GM18909 (cell line): ENCODE data around the gene ZNF865.
A peak's percentile ranks its signal among the peaks of the same experiment; 100 is the strongest.

Source experiments
- ATAC-seq: cut with Tn5 transposase; IDR thresholded peaks from one replicate; pipeline ENCODE4 v1.9.1; 2021; ENCODE audit warnings: mild to moderate bottlenecking; ENCODE audit not compliant: unreplicated experiment, poor library complexity

The ZNF865 gene

DNA sequence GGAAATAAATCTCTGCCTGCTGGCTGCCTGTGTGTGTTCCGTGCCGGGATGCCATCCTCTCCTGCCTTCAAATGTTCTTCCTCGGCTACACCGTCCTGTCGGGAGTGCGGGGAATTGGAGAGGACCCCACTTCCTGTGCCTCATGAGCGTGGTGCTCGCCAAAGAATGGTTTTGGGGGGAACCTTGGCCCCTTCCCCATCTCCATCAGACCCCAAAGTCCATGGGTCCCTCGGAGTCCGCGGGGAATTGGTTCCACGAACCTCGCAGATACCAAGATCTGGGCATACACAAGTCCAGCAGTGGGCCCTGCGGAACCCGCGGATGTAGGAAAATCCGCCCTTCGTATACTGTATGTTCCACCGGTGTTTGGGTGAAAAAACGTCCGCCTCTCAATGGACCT lies 2.3 kb upstream of the ZNF865 start:
- no peak for ATAC-seq

DNA sequence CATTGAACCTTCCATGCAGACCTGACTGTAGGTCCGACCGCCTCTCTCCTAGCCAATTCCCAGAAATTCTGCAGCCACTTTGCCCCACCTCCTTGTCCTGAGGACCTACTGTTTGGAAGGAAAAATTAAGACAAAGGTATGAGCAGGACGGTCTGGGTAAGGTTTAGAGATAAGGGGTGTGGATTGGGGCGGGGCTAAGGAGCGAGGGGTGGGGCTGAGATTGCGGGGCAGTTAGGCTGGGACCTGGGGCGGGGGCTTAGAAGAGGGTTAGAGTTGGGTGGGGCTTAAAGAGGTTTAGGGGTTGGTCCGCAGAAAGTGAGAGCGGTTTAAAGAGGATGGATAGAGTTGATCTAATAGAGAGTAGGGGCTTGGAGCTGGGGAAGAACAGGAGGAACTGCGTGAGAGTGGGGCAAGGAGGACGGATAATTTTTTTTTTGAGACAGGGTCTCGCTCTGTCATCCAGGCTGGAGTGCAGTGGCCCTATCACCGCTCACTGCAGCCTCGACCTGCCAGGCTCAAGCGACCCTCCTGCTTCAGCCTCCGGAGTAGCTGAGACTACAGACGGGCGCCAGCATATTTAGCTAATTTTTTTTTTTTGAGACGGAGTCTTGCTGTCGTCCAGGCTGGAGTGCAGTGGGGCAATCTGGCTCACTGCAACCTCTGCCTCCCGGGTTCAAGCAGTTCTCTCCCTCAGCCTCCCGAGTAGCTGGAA lies 1.7 kb upstream of the ZNF865 start:
- no peak for ATAC-seq

DNA sequence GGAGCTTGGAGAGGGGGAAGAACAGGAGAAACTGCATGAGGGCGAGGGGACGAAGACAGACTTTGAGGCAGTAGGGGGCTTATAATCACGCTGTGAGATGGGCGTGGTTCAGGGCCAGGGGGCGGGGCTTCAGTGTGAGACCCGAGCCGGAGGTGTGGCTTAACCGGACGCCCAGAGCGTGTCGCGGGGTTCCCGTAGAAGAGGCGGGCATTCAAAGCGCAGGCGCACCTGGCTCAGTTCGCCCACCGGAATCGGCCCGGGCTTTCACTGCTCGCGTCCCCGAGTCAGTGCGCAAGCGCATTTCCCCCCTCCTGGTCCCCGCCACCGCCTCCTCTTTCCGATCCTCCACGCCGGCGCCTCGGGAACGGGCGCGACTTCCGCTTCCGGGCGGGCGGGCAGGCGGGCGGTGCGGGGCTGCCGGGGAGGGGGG lies 225 bp upstream of the ZNF865 start:
- ATAC-seq = peak; percentile 77

DNA sequence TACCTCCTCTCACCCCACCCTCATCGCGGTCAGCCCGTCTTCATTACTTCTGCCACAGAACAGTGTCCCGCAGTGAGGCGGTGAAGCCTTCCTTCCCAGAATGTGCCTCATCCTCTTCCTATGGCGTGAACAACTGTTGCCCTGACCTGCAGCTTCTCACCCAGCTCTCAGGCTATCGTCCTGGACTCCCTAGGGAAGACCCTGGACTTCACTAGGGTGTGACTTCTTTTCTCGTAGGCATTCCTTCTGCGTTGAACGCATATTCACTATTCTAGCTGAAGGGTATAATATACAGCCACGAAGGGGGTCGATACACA lies 982 bp downstream of the ZNF865 start:
- no peak for ATAC-seq

DNA sequence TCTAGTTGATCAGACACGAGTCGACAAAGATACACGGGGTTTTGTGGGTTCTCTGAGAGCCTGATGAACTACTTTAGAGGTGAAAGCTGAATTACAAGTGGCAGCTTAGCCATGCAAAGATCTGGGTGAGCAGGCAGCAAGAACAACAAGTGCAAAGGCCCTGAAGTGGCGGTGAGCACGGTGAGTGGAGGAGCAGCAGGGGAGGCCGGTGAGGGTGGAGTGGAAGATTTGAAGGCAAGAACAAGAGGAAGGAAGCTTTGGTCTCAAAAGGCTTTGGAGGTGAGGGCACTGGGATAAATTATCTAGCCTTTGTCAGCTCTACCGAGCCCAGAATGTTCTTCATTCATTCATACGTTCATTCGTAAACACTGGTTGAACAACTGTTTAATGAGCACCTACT lies 1.4 kb downstream of the ZNF865 start:
- no peak for ATAC-seq

DNA sequence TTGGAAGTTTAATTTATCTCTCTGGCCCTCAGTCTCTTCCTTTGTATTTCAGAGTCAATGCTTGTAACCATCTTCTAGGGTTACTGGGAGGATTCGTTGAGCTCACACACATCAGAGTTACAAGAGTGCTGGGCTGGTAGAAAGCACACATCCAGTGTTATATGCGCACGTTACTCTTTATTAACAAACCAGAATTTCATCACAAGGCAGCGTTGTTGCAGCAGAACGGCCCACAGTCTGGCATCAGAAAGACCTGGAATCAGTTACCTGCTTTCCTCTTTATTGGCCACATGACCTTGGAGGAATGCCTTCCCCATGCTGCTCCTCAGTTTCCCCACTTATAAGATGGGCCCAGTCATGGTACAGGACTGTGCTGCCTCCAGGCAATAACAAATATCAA lies 3.9 kb downstream of the ZNF865 start:
- no peak for ATAC-seq

DNA sequence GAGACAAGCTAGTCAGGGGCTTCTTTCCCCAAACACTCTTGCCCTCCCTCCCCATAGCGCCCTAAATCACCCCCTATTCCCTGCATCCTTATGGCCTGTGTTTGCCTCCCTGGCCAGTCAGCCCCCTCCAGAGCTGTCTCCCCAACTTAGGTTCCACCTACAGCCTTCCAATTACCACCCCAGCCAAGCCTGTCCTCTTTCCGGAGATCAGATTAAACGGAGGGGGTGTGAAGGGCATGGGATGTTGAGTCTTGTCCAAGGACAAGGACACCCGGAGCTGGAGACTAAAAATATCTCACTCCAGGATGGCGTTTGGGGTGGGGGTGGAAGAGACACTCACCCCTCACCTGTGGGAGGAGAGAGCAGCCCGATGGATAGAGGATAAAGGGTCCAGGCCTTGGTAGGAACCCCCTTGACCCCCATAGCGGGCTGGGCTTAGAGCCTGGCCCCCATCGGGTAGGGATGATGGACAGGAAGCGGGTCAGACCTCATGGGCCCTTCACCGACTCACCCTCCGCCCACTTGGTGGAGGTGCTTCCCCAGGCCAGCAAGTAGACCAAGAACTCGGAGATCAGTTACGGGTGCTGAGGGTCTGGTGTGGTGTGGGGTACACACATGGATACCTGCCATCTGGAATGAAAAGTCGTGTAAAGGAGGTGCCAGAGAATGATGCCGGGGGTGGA lies 6.0 kb downstream of the ZNF865 start:
- no peak for ATAC-seq

DNA sequence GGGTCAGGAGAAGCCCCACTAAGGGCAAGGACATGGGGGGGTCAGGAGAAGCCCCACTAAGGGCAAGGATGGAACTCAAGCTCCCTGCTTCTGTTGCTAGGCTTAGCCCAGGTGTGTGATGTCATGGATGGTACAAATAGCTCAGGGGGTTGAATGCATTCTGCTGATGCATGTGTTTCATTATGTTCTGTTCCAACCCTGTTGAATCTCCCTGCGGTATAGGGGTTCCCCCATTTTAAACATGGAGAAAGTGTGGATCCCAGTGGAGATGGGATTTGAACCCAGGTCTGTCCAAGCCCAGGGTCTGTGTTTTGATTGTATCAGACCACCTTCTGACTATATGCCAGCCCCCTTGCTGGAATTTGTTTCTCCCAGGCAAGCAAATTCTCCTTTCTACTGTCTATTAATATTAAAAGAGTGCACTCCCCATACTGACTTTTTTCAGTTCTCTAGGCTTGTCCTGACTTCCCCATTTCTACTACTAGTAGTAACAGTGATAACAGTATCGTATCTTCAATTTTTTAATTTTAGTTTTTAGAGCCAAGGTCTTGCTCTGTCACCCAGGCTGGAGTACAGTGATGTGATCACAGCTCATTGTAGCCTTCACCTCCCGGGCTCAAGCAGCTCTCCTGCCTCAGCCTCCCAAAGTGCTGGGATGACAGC lies 6.7 kb downstream of the ZNF865 start:
- no peak for ATAC-seq

DNA sequence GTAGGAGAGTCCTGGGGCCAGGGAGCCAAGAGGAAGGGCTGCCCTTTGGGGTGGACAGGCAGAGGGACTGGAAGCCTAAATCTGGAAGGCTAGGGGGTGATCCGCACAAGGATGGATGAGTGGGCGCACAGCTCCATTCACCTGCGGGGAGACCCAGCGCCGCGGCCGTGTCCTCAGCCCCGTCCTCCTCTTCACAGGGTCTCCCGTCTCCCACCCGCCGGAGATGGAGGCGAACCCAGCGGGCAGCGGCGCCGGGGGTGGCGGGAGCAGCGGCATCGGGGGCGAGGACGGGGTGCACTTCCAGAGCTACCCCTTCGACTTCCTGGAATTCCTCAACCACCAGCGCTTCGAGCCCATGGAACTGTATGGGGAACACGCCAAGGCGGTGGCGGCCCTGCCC lies 7.9 kb downstream of the ZNF865 start:
- ATAC-seq = no peak

DNA sequence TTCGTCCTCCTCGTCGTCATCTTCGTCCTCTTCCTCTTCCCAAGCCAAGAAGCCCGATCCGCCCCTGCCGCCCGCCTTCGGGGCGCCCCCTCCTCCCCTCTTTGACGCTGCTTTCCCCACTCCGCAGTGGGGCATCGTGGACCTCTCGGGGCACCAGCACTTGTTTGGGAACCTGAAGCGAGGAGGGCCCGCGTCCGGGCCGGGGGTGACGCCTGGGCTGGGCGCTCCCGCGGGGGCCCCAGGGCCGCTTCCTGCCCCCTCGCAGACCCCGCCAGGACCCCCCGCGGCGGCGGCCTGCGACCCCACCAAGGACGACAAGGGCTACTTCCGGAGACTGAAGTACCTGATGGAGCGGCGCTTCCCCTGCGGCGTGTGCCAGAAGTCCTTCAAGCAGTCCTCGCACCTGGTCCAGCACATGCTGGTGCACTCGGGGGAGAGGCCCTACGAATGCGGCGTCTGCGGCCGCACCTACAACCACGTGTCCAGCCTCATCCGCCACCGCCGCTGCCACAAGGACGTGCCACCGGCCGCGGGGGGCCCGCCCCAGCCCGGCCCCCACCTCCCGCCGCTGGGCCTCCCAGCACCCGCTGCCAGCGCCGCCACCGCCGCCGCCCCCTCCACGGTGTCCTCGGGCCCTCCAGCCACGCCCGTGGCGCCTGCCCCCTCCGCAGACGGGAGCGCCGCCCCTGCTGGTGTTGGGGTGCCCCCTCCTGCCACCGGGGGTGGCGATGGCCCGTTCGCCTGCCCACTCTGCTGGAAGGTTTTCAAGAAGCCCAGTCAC lies 8.7 kb downstream of the ZNF865 start:
- ATAC-seq = no peak

DNA sequence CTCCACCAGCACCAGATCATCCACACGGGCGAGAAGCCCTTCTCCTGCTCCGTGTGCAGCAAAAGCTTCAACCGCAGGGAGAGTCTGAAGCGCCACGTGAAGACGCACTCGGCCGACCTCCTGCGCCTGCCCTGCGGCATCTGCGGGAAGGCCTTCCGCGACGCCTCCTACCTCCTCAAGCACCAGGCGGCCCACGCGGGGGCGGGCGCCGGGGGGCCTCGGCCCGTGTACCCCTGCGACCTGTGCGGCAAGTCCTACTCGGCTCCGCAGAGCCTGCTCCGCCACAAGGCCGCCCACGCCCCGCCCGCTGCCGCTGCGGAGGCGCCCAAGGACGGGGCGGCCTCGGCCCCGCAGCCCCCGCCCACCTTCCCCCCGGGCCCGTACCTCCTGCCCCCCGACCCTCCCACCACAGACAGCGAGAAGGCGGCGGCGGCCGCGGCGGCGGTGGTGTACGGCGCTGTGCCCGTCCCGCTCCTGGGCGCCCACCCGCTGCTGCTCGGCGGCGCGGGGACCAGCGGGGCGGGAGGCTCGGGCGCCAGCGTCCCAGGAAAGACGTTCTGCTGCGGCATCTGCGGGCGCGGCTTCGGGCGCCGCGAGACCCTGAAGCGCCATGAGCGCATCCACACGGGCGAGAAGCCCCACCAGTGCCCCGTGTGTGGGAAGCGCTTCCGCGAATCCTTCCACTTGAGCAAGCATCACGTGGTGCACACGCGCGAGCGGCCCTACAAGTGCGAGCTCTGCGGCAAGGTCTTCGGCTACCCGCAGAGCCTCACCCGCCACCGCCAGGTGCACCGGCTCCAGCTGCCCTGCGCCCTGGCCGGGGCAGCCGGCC lies 9.5 kb downstream of the ZNF865 start:
- no peak for ATAC-seq

DNA sequence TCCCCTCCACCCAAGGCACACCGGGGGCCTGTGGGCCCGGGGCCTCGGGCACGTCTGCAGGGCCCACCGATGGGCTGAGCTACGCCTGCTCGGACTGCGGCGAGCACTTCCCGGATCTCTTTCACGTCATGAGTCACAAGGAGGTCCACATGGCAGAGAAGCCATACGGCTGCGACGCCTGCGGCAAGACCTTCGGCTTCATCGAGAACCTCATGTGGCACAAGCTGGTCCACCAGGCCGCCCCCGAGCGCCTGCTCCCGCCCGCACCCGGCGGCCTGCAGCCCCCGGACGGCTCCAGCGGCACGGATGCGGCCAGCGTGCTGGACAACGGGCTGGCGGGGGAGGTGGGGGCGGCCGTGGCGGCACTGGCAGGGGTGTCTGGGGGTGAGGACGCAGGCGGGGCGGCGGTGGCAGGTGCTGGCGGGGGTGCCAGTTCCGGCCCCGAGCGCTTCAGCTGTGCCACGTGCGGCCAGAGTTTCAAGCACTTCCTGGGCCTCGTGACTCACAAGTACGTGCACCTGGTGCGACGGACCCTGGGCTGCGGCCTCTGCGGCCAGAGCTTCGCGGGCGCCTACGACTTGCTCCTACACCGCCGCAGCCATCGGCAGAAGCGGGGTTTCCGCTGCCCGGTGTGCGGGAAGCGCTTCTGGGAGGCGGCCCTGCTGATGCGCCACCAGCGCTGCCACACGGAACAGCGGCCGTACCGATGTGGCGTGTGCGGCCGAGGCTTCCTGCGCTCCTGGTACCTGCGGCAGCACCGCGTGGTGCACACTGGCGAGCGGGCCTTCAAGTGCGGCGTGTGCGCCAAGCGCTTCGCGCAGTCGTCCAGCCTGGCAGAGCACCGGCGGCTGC lies 10.3 kb downstream of the ZNF865 start:
- no peak for ATAC-seq

DNA sequence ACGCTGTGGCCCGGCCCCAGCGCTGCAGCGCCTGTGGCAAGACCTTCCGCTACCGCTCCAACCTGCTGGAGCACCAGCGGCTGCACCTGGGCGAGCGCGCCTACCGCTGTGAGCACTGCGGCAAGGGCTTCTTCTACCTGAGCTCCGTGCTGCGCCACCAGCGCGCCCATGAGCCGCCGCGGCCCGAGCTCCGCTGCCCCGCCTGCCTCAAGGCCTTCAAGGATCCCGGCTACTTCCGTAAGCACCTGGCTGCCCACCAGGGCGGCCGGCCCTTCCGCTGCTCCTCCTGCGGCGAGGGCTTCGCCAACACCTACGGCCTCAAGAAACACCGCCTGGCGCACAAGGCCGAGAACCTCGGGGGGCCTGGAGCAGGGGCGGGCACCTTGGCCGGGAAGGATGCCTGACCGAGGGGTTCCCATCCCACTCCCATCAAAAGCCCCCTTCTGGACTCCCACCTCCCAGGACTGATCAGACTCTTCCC lies 11.0 kb downstream of the ZNF865 start:
- ATAC-seq = no peak

DNA sequence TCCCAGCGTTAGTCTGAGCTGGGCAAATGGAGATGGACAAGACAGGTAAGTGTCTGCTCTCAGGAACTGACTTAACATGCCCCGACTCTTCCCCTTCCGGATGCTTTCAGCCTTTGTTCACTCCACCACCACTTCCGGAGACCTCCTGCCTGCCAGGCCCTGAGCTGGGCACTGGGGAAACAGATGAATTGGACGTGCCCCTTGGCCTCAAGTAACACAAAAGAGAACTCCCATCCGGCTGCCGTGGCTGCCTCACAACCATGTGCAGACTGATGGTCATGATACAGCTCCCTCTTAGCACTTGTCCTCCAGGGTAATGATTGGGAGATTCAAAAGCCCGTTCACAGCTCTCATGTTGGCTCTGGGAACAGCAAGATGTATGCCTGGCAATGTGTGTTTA lies 12.0 kb downstream of the ZNF865 start:
- no peak for ATAC-seq

DNA sequence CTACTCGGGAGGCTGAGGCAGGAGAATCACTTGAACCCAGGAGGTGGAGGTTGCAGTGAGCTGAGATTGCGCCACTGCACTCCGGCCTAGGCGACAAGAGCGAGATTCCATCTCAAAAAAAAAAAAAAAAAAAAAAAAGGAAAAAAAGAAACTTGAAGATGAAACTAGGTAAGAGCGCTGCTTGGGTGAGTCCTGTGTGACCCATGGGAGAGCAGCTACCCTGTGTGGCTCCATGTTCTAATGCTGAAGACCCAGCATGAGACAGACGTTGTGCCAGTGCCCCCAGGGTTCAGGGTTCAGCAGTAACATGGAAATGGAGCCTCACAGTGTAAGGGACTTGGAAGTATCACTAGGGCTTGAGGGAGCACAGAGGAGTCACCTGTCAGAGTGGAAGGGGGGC lies 13.0 kb downstream of the ZNF865 start:
- ATAC-seq = no peak

DNA sequence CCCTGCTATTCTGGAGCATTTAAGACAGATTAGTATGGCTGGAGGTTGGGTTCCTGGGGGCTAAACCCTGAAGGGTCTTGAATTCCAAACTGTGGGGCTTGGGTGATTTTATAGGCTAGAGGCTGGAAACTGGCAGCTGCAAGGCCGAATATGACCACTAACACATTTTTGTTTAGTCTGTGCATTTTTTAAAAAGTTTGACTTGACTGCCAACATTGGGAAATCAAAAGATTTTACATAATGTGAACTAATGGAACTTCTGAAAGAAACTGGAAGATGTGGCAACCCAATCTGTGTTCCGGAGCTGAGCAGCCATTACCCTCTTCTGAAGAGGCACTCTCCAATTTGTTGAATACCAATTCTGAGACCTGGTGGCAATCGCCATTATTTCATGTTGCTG lies 13.8 kb downstream of the ZNF865 start:
- ATAC-seq = no peak

DNA sequence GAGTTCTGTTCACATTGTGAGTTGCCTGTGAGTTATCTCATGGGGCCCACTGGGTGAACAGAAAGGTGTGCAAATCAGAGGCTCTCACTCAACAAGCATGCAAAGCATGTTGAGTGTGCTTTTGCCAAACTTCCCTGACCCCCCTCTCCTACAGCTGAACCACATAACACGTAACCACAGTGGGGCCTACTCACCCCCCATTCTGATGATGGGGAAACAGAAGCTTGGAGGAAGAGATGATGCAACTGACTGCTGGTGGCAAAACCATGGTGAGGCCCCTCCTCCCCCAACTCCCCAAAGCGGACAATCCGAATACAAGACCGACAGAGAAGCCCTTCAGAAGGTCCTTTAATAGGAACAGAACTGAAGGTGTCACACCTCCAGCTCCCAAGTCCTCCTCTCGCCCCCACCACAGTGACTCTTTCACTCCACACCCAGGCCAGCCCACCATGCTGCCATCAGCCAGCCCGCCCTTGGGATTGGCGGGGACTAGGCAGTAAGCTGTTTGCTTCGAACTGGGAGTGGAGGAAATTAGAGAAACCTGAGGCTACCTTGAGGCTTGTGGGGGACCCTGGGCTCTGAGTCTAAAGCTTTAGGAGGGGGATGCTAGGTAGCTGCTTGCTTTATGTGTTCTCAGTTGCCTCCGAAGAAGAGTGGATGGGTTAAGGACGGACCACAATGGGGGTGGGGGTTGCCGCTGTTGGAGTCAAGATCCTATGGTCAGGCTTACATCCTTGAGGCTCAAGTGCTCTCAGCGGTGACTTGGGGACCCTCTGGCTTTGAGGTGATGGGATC lies 15.2 kb downstream of the ZNF865 start:
- no peak for ATAC-seq

DNA sequence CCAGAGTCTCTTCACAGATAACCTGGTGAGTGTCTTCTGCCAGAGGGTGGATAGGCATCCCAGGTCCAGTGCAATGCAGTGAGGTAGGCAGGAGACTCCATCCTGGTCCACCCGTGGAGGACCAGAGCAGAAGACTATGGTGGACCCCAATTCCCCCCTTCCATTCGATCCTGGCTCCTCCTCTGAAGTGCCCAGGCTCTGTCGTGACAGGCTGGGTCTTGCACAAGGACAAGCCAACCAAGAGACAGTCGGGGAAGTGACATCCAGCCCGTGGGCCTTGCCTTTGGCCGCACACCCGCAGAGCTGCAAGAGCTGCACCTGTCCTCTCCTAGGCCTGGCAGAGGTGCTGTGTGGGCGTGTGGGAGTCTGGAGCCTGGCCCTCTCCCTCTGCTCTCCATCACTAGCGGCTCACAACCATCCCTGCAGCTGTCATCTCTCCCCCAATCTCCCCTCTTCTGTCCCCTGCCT lies 15.8 kb downstream of the ZNF865 start:
- ATAC-seq = no peak
